D721Med (cell line): ENCODE measurements around the gene SDC4.

Experiments used
- DNase-seq: peaks from one replicate; pipeline ENCODE4 v3.0.0; 2011; ENCODE audit warnings: low spot score; ENCODE audit not compliant: insufficient read length
- FAIRE-seq: peaks from 2 replicates; lab custom pipeline; 2011; peaks lifted over from hg19 to GRCh38; lab: Jason Lieb, UNC
- CTCF ChIP-seq: IDR thresholded peaks from 2 replicates; pipeline ENCODE4 v1.5.1; 2012; ENCODE audit warnings: mild to moderate bottlenecking, control low read depth; ENCODE audit not compliant: insufficient read depth; ENCODE audit errors: missing control alignments

Gene SDC4

DNA sequence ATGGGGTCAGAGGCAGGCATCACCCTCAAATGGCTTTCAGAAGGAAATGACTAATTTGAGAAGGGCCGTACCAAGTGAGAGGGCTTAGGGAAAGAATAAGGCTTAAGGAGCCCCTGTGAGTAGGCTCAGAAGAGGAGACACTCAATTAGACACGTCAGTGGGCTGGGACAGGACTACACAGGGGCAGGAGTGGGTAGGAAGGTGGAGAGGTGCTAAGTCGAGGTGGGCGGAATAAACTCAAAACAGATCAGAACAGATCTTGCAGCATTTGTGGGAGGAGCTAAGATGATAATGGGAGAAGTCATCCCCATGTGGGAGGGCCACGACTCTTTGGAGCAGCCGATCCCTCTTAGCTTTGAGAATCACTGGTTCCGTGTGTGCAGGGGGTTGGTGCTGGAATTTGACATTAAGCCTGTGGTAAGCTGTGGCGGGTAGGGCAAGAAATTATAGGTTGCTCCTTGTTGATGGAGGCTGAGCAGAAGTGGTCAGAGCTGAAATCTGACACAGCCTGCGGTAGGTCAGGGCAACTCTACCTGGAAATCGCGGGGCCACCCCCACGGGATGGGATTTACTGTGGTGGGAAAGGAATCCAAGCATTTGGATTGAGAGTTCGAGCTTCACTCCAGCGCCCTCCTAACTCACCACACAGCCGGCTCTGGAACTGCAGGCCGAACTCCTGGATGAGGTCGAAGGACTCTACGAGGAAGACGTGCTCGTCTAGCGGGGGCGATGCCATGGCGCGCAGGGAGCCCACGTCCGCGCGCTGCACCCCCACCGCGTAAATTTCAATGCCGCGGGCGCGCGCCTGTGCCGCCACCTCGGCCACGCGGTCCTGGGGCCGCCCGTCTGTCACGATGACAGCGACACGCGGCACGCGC lies 44.4 kb downstream of the SDC4 start:
- no peak for DNase-seq
- no peak for TF ChIP-seq CTCF
- no peak for FAIRE-seq

- TF ChIP-seq CTCF: no peak
- DNase-seq: no peak
- FAIRE-seq: no peak
Measured at GRCh38 chr20:45301824-45302271, 46.4 kb downstream of the SDC4 start.

DNA sequence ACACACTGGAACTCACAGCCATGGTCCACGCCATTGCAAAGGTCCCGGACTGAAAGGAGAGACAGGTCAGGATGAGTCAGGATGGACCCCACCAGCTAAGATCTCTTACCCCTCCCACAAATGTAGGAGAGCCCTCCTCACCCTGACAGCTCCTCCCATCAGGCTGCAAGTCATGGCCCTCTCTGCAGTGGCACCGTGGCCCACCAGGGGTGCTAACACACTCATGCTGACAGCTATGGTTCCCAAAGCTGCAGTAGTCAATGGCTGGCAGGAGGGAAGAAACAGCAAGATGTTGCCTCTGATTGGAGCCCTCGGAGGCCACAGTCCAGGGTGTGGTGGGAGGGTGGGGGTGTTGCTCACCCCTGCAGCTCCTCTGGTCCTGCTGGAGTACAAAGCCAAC lies 47.3 kb downstream of the SDC4 start:
- peak; percentile 8 for TF ChIP-seq CTCF
- no peak for FAIRE-seq
- DNase-seq: no peak

- DNase-seq: no peak
- no peak for FAIRE-seq
- TF ChIP-seq CTCF: no peak
Measured at GRCh38 chr20:45299786-45300185, 48.4 kb downstream of the SDC4 start.

- FAIRE-seq (no peak), DNase-seq (no peak)
- no peak for TF ChIP-seq CTCF
Measured at GRCh38 chr20:45297786-45298497, 50.3 kb downstream of the SDC4 start.

GRCh38 chr20:45294659-45295058 lies 53.6 kb downstream of the SDC4 start:
- no peak for FAIRE-seq
- no peak for TF ChIP-seq CTCF

DNA sequence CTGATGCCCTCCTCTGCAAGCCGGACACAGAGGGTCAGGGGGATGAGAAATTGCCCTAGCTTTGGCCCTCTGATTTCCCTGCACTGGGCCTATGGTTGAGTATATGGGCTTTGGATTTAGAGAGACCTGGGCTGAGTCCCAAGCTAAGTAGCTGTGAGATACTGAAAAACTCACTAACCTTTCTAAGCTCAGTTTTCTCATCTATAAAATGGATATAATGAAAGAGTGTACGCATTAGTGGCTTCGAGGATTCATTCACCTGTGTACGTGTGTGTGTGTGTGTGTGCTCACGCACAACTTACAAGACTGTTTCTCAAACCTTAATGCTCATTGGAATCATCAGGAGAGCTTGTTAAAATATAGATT lies 54.2 kb downstream of the SDC4 start:
- FAIRE-seq (no peak), DNase-seq (no peak)
- no peak for TF ChIP-seq CTCF

More at GRCh38 chr20:45294659-45295058, 53.6 kb downstream of the SDC4 start:
- no peak for DNase-seq
